GM23338 (cell line): Measurements from ENCODE around the gene CHRNA3. TPM values are rescaled to one million over a fixed set of nuclear protein-coding genes. Genes with fewer than 3 reads are reported as not detected.

ENCODE experiments used
- ATAC-seq: fragments of 200-7000 bp; cut with Tn5 transposase; 3 replicates; pipeline ENCODE4 v1.9.1; 2020
- DNase-seq: peaks from one replicate; pipeline ENCODE4 v3.0.0-alpha.2; 2015; ENCODE audit warnings: low spot score
- H2AFZ ChIP-seq: fragments of 200-600 bp; sonication (generic); 2 replicates; pipeline ENCODE4 v1.8.0; 2016; ENCODE audit warnings: antibody characterized with exemption, mild to moderate bottlenecking, moderate library complexity
- H3F3A ChIP-seq: fragments of 200-600 bp; sonication (generic); replicated peaks from 2 replicates; pipeline ENCODE4 v1.8.0; 2017; ENCODE audit warnings: antibody characterized with exemption, mixed run types, low read depth
- H3K27ac ChIP-seq: fragments of 200-600 bp; sonication (generic); 2 replicates; pipeline ENCODE4 v1.6.1; 2016; ENCODE audit warnings: low read depth
- H3K27me3 ChIP-seq: fragments of 200-600 bp; sonication (generic); 2 replicates; pipeline ENCODE4 v1.8.0; 2016; ENCODE audit warnings: mild to moderate bottlenecking, mixed run types, moderate library complexity; ENCODE audit not compliant: insufficient read depth
- H3K36me3 ChIP-seq: fragments of 200-600 bp; sonication (generic); 2 replicates; pipeline ENCODE4 v1.8.0; 2016; ENCODE audit warnings: mild to moderate bottlenecking; ENCODE audit not compliant: insufficient read depth
- H3K4me1 ChIP-seq: fragments of 200-600 bp; sonication (generic); 2 replicates; pipeline ENCODE4 v1.8.0; 2016; ENCODE audit warnings: mild to moderate bottlenecking, moderate library complexity; ENCODE audit not compliant: insufficient read depth
- H3K4me2 ChIP-seq: fragments of 200-600 bp; sonication (generic); 2 replicates; pipeline ENCODE4 v1.7.1; 2017; ENCODE audit warnings: mixed run types
- H3K4me3 ChIP-seq: fragments of 200-600 bp; sonication (generic); 2 replicates; pipeline ENCODE4 v1.6.1; 2016; ENCODE audit warnings: mixed run types
- H3K79me2 ChIP-seq: fragments of 200-600 bp; sonication (generic); replicated peaks from 2 replicates; pipeline ENCODE4 v1.8.0; 2017; ENCODE audit warnings: mild to moderate bottlenecking; ENCODE audit not compliant: insufficient read depth
- H3K9me2 ChIP-seq: fragments of 200-600 bp; sonication (generic); 2 replicates; pipeline ENCODE4 v1.8.0; 2017; ENCODE audit not compliant: insufficient read depth
- H4K20me1 ChIP-seq: fragments of 200-600 bp; sonication (generic); replicated peaks from 2 replicates; pipeline ENCODE4 v1.8.0; 2017; ENCODE audit warnings: mild to moderate bottlenecking; ENCODE audit not compliant: insufficient read depth
- H3K27ac Mint-ChIP-seq: 2 replicates; pipeline ENCODE4 v1.8.0; 2020; ENCODE audit warnings: inconsistent platforms, mild to moderate bottlenecking, moderate library complexity, mixed read lengths
- H3K27me3 Mint-ChIP-seq: 3 replicates; pipeline ENCODE4 v1.8.0; 2022; ENCODE audit warnings: low read depth, mild to moderate bottlenecking, moderate library complexity, mixed read lengths, inconsistent platforms; ENCODE audit not compliant: insufficient read depth, poor library complexity
- H3K36me3 Mint-ChIP-seq: 3 replicates; pipeline ENCODE4 v1.8.0; 2021; ENCODE audit warnings: low read depth, mild to moderate bottlenecking, inconsistent platforms, moderate library complexity, mixed read lengths
- H3K4me1 Mint-ChIP-seq: 3 replicates; pipeline ENCODE4 v1.8.0; 2020; ENCODE audit warnings: mild to moderate bottlenecking, inconsistent platforms, mixed read lengths
- H3K4me3 Mint-ChIP-seq: 3 replicates; pipeline ENCODE4 v1.8.0; 2021; ENCODE audit warnings: moderate library complexity, mild to moderate bottlenecking, inconsistent platforms, mixed read lengths
- H3K9me3 Mint-ChIP-seq: 3 replicates; pipeline ENCODE4 v1.8.0; 2020; ENCODE audit warnings: moderate library complexity, mild to moderate bottlenecking, inconsistent platforms, mixed read lengths
- CREB1 ChIP-seq: fragments of 250-450 bp; sonication (Bioruptor Pico); IDR thresholded peaks from 2 replicates; pipeline ENCODE4 v1.5.0; 2020; ENCODE audit warnings: low read depth, mild to moderate bottlenecking, moderate library complexity
- EZH2 ChIP-seq: fragments of 200-600 bp; sonication (generic); IDR thresholded peaks from one replicate; pipeline ENCODE4 v1.8.0; 2017; ENCODE audit warnings: antibody characterized with exemption, mild to moderate bottlenecking, low read depth; ENCODE audit not compliant: unreplicated experiment
- NANOG ChIP-seq: IDR thresholded peaks from 2 replicates; pipeline ENCODE4 v1.6.1; 2016; ENCODE audit warnings: antibody characterized with exemption, borderline replicate concordance
- POLR2AphosphoS5 ChIP-seq: IDR thresholded peaks from 2 replicates; pipeline ENCODE4 v1.6.1; 2016; ENCODE audit warnings: antibody characterized with exemption, low read depth
- STAT1 ChIP-seq: IDR thresholded peaks from one replicate; pipeline ENCODE4 v1.6.1; 2016; ENCODE audit warnings: antibody characterized with exemption; ENCODE audit not compliant: unreplicated experiment
- ZNF114 ChIP-seq: fragments of 250-450 bp; sonication (Bioruptor Pico); IDR thresholded peaks from 2 replicates; pipeline ENCODE4 v1.5.0; 2020; ENCODE audit warnings: mild to moderate bottlenecking, moderate library complexity
- ZNF331 ChIP-seq: fragments of 250-450 bp; sonication (Bioruptor Pico); IDR thresholded peaks from 2 replicates; pipeline ENCODE4 v1.5.0; 2020; ENCODE audit warnings: low read depth, mild to moderate bottlenecking, moderate library complexity
- polyA plus RNA-seq: library from polyadenylated mRNA; unstranded; fragments of >200 nt; fragmentation: Nextera tagmentation; extraction: Ambion mirVana; gene quantifications from 2 replicates; pipeline ENCODE4 v1.2.1, GENCODE V29; 2016
- total RNA-seq: library from RNA; depleted of rRNA; stranded (reverse); fragments of >200 nt; shearing (Covaris generic); gene quantifications from 2 replicates; pipeline ENCODE4 v1.2.3, GENCODE V29; 2014
- TF ChIP-seq, protein P1 (sequence below): IDR thresholded peaks from 2 replicates; pipeline ENCODE4 v1.6.1; 2016; ENCODE audit warnings: antibody characterized with exemption
- TF ChIP-seq, protein P2 (sequence below): fragments of 250-450 bp; sonication (Bioruptor Pico); IDR thresholded peaks from 2 replicates; pipeline ENCODE4 v1.5.0; 2020; ENCODE audit warnings: mild to moderate bottlenecking, moderate library complexity
- TF ChIP-seq, protein P3 (sequence below): IDR thresholded peaks from one replicate; pipeline ENCODE4 v1.6.1; 2018; ENCODE audit warnings: antibody characterized with exemption; ENCODE audit not compliant: unreplicated experiment
- TF ChIP-seq, protein P4 (sequence below), 2 experiments: fragments of 200-600 bp in 1 of 2; sonication (generic) in 1 of 2; conservative IDR thresholded peaks; 2 replicates each; pipeline versions ENCODE4 v1.5.1 to v1.6.1; 2016 to 2017; ENCODE audit warnings: antibody characterized with exemption in 2 of 2, low read depth in 2 of 2, mild to moderate bottlenecking in 2 of 2, moderate library complexity in 1 of 2

Gene CHRNA3
- total and polyA plus RNA-seq, 2 experiments from 2014 or later: 2.9 to 3.5 TPM

DNA sequence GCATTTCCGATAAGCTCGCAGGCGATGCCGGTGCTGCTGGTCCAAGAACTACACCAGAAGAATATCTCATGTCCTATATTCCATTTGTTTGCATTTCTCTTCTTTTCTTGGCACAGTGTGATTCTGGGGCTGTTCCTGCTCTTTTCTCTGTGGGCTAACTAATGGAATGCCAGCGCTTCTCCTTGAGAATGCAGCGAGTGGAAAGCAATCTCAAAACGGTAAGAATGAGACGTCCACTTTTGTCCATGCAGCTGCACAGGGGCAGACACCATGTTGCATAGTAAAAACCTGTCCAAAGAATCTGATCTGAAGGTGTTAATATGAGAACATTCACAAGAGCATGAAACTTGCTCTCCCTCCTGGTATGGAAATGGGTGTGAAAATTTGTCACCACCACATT, 6.6 kb upstream of the CHRNA3 start (continued):
- TF ChIP-seq, protein P1, sequence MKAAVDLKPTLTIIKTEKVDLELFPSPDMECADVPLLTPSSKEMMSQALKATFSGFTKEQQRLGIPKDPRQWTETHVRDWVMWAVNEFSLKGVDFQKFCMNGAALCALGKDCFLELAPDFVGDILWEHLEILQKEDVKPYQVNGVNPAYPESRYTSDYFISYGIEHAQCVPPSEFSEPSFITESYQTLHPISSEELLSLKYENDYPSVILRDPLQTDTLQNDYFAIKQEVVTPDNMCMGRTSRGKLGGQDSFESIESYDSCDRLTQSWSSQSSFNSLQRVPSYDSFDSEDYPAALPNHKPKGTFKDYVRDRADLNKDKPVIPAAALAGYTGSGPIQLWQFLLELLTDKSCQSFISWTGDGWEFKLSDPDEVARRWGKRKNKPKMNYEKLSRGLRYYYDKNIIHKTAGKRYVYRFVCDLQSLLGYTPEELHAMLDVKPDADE: no peak

DNA sequence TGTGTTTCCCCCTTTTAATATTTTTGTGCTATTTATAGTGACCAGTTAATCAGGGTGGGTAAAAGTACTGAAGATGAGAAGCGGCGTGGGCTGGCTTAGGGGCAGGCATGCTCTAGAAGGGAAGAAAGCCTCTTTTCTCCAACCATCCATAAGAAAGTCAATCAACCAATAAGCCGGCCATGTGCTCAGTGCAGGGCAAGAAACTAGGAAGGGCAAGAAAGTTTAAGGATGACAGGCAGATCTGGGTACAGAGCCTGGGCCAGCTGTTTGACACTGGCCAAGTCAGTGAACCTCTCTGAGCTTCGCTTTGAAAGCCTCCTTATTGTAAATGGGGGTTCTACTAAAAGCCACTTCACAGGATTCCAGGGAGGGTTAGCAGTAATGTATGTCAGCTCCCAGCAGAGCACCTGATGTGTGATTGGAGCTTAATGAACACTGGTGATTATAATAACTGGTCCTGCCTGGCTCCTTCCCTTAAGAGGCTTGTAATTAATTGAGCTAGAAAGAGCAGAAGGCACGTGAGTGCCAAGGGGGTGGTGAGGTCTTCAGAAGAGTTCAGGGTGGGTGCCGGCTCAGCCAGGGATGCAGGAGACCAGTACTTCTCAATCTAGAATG, 5.7 kb upstream of the CHRNA3 start:
- no peak overlapping the region for H3K27ac ChIP-seq
- Mint-ChIP-seq H3K36me3 (no peaks in the 10 kb centered on the region; the same call in 2 of the 3 replicates), H3K4me1 (peaks cover 4% of the 10 kb centered on the region; the same call in 2 of the 3 replicates), H3K9me3 (no peaks in the 10 kb centered on the region), H3K27me3 (peaks cover 8% of the 10 kb centered on the region), H3K27ac (no peak overlapping the region), H3K4me3 (no peak overlapping the region)
- H3K36me3 ChIP-seq: no peaks in the 10 kb centered on the region
- no peaks in the 10 kb centered on the region for H3F3A ChIP-seq
- no peaks in the 10 kb centered on the region for H3K79me2 ChIP-seq
- no peaks in the 10 kb centered on the region for H4K20me1 ChIP-seq
- no peak overlapping the region for H3K4me3 ChIP-seq
- no peak for ATAC-seq
- no peak overlapping the region for H2AFZ ChIP-seq
- H3K9me2 ChIP-seq: no peaks in the 10 kb centered on the region
- no peak for DNase-seq
- H3K4me2 ChIP-seq: no peak overlapping the region
- H3K4me1 ChIP-seq: no peaks in the 10 kb centered on the region
- peaks cover 17% of the 10 kb centered on the region for H3K27me3 ChIP-seq
- TF ChIP-seq, protein P2, sequence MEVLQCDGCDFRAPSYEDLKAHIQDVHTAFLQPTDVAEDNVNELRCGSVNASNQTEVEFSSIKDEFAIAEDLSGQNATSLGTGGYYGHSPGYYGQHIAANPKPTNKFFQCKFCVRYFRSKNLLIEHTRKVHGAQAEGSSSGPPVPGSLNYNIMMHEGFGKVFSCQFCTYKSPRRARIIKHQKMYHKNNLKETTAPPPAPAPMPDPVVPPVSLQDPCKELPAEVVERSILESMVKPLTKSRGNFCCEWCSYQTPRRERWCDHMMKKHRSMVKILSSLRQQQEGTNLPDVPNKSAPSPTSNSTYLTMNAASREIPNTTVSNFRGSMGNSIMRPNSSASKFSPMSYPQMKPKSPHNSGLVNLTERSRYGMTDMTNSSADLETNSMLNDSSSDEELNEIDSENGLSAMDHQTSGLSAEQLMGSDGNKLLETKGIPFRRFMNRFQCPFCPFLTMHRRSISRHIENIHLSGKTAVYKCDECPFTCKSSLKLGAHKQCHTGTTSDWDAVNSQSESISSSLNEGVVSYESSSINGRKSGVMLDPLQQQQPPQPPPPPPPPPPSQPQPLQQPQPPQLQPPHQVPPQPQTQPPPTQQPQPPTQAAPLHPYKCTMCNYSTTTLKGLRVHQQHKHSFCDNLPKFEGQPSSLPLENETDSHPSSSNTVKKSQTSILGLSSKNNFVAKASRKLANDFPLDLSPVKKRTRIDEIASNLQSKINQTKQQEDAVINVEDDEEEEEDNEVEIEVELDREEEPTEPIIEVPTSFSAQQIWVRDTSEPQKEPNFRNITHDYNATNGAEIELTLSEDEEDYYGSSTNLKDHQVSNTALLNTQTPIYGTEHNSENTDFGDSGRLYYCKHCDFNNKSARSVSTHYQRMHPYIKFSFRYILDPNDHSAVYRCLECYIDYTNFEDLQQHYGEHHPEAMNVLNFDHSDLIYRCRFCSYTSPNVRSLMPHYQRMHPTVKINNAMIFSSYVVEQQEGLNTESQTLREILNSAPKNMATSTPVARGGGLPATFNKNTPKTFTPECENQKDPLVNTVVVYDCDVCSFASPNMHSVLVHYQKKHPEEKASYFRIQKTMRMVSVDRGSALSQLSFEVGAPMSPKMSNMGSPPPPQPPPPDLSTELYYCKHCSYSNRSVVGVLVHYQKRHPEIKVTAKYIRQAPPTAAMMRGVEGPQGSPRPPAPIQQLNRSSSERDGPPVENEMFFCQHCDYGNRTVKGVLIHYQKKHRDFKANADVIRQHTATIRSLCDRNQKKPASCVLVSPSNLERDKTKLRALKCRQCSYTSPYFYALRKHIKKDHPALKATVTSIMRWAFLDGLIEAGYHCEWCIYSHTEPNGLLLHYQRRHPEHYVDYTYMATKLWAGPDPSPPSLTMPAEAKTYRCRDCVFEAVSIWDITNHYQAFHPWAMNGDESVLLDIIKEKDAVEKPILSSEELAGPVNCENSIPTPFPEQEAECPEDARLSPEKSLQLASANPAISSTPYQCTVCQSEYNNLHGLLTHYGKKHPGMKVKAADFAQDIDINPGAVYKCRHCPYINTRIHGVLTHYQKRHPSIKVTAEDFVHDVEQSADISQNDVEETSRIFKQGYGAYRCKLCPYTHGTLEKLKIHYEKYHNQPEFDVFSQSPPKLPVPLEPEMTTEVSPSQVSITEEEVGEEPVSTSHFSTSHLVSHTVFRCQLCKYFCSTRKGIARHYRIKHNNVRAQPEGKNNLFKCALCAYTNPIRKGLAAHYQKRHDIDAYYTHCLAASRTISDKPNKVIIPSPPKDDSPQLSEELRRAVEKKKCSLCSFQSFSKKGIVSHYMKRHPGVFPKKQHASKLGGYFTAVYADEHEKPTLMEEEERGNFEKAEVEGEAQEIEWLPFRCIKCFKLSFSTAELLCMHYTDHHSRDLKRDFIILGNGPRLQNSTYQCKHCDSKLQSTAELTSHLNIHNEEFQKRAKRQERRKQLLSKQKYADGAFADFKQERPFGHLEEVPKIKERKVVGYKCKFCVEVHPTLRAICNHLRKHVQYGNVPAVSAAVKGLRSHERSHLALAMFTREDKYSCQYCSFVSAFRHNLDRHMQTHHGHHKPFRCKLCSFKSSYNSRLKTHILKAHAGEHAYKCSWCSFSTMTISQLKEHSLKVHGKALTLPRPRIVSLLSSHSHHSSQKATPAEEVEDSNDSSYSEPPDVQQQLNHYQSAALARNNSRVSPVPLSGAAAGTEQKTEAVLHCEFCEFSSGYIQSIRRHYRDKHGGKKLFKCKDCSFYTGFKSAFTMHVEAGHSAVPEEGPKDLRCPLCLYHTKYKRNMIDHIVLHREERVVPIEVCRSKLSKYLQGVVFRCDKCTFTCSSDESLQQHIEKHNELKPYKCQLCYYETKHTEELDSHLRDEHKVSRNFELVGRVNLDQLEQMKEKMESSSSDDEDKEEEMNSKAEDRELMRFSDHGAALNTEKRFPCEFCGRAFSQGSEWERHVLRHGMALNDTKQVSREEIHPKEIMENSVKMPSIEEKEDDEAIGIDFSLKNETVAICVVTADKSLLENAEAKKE: no peak
- TF ChIP-seq CREB1 (CRISPR knock-in tag): no peak
- no peak for TF ChIP-seq ZNF331 (CRISPR knock-in tag)
- TF ChIP-seq, protein P1: no peak
- no peak for TF ChIP-seq POLR2AphosphoS5
- no peak for TF ChIP-seq EZH2
- no peak for TF ChIP-seq NANOG
- no peak for TF ChIP-seq ZNF114 (CRISPR knock-in tag)
- TF ChIP-seq, protein P3, sequence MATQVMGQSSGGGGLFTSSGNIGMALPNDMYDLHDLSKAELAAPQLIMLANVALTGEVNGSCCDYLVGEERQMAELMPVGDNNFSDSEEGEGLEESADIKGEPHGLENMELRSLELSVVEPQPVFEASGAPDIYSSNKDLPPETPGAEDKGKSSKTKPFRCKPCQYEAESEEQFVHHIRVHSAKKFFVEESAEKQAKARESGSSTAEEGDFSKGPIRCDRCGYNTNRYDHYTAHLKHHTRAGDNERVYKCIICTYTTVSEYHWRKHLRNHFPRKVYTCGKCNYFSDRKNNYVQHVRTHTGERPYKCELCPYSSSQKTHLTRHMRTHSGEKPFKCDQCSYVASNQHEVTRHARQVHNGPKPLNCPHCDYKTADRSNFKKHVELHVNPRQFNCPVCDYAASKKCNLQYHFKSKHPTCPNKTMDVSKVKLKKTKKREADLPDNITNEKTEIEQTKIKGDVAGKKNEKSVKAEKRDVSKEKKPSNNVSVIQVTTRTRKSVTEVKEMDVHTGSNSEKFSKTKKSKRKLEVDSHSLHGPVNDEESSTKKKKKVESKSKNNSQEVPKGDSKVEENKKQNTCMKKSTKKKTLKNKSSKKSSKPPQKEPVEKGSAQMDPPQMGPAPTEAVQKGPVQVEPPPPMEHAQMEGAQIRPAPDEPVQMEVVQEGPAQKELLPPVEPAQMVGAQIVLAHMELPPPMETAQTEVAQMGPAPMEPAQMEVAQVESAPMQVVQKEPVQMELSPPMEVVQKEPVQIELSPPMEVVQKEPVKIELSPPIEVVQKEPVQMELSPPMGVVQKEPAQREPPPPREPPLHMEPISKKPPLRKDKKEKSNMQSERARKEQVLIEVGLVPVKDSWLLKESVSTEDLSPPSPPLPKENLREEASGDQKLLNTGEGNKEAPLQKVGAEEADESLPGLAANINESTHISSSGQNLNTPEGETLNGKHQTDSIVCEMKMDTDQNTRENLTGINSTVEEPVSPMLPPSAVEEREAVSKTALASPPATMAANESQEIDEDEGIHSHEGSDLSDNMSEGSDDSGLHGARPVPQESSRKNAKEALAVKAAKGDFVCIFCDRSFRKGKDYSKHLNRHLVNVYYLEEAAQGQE: no peak
- no peak for TF ChIP-seq STAT1
- TF ChIP-seq, protein P4, sequence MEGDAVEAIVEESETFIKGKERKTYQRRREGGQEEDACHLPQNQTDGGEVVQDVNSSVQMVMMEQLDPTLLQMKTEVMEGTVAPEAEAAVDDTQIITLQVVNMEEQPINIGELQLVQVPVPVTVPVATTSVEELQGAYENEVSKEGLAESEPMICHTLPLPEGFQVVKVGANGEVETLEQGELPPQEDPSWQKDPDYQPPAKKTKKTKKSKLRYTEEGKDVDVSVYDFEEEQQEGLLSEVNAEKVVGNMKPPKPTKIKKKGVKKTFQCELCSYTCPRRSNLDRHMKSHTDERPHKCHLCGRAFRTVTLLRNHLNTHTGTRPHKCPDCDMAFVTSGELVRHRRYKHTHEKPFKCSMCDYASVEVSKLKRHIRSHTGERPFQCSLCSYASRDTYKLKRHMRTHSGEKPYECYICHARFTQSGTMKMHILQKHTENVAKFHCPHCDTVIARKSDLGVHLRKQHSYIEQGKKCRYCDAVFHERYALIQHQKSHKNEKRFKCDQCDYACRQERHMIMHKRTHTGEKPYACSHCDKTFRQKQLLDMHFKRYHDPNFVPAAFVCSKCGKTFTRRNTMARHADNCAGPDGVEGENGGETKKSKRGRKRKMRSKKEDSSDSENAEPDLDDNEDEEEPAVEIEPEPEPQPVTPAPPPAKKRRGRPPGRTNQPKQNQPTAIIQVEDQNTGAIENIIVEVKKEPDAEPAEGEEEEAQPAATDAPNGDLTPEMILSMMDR (conservative IDR thresholded peaks at IDR 0.05; ENCODE audit: low read depth in 2 of 2): no peak
